Omental fat pad (tissue), 4 donors: ENCODE results near the gene SCP2D1. TPM values are rescaled to one million over a fixed set of nuclear protein-coding genes. Genes with fewer than 3 reads are reported as not detected.

Experiments
- ATAC-seq: fragments of 150-250 bp; one replicate; pipeline ENCODE4 v1.9.1; 2016; ENCODE audit warnings: mild to moderate bottlenecking, moderate library complexity; ENCODE audit not compliant: low FRiP score
- DNase-seq: peaks from one replicate; pipeline ENCODE4 v3.0.0-alpha.2; 2019; ENCODE audit warnings: low spot score
- total RNA-seq, 4 donors: library from RNA; depleted of rRNA; stranded (reverse); fragments of >200 nt; gene quantifications; one replicate each; pipeline ENCODE4 v1.1.0, GENCODE V29; 2016
- TF ChIP-seq, protein P1 (sequence below), 3 donors: fragments of 450-650 bp; IDR thresholded peaks; one replicate each; pipeline ENCODE4 v1.5.1; 2016 to 2017; ENCODE audit warnings: antibody characterized with exemption in 3 of 3, mild to moderate bottlenecking in 3 of 3, moderate library complexity in 2 of 3

The SCP2D1 gene
- total RNA-seq, 4 donors from 2014 or later: not detected

GRCh38 chr20:18835466-18836256, 22.1 kb downstream of the SCP2D1 start:
- DNase-seq: no peak
- TF ChIP-seq, protein P1, sequence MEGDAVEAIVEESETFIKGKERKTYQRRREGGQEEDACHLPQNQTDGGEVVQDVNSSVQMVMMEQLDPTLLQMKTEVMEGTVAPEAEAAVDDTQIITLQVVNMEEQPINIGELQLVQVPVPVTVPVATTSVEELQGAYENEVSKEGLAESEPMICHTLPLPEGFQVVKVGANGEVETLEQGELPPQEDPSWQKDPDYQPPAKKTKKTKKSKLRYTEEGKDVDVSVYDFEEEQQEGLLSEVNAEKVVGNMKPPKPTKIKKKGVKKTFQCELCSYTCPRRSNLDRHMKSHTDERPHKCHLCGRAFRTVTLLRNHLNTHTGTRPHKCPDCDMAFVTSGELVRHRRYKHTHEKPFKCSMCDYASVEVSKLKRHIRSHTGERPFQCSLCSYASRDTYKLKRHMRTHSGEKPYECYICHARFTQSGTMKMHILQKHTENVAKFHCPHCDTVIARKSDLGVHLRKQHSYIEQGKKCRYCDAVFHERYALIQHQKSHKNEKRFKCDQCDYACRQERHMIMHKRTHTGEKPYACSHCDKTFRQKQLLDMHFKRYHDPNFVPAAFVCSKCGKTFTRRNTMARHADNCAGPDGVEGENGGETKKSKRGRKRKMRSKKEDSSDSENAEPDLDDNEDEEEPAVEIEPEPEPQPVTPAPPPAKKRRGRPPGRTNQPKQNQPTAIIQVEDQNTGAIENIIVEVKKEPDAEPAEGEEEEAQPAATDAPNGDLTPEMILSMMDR (IDR thresholded peaks at IDR 0.05): no peak
- ATAC-seq: no peak

GRCh38 chr20:18837718-18838117, 24.1 kb downstream of the SCP2D1 start:
- DNase-seq: no peak
- no peak for ATAC-seq

GRCh38 chr20:18839507-18840247, 26.1 kb downstream of the SCP2D1 start:
- TF ChIP-seq, protein P1 (IDR thresholded peaks at IDR 0.05): no peak

More at GRCh38 chr20:18837718-18838117, 24.1 kb downstream of the SCP2D1 start:
- TF ChIP-seq, protein P1 (IDR thresholded peaks at IDR 0.05): no peak

DNA sequence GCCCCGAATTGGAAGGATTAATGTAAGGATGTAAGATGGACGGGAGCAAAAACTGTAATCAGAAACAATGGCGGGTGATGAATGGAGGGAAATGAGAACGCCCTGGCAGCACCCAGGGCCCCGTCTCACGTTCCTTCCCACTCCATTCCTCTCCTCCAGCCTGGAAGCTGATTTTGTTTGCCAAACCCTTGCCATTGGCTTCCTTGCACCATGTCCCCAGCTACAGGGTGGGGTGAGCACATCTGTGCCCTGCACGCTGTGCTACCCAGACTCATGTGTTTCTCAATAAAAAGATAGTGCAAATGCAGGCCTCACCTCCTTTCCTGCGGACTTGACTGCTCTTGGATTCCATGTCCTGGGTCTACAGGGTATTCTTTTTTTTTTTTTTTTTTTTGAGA, 26.7 kb downstream of the SCP2D1 start:
- DNase-seq: no peak
- ATAC-seq: no peak
- TF ChIP-seq, protein P1 (IDR thresholded peaks at IDR 0.05): no peak

More at GRCh38 chr20:18839507-18840247, 26.1 kb downstream of the SCP2D1 start:
- ATAC-seq (no peak), DNase-seq (no peak)

DNA sequence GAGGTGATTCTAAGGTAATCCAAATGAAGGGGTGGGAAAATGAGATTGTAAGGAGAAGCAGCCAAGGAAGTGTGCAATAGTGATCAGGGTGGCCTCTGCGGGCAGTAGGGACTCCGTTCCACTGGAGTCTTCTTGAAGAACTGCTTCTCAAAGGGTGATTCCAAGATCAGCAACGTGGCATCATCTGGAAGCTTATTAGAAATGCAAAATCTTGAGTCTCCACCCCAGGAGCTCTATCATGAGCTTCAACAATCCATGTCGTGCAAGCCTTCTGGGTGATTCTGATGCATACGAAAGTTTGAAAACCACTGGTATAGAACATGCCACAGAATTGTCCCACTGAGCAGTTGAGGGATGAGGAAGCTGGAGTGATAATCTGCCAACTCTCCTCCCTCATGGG, 31.4 kb downstream of the SCP2D1 start:
- DNase-seq (no peak), ATAC-seq (no peak)
- TF ChIP-seq, protein P1 (IDR thresholded peaks at IDR 0.05): no peak

DNA sequence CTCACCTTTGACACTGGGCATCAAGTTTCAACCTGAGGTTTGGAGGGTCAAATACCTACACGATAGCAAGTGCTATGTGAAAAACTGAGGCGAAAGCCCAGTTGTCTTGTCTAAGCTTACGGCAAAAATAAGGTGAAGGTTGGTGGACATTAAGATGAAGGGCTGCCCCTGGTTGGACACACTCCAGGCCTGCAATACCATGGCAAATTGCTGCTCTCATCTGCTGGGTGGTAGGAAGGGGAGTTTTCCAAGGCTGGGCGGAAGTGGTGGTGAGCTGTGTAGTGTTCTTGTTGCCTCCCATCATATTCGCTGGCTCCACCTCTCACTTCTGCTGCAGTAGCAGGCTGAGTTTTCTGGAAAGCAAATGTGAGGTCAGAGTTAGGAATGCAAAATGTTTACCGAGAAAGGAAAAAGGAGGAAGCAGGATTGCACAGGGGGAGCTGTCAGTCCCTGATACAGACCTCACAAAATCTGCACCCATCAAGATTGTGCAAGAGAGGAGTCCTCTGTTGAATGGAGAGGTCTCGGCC, 33.7 kb downstream of the SCP2D1 start:
- TF ChIP-seq, protein P1 (IDR thresholded peaks at IDR 0.05): no peak
- DNase-seq (no peak), ATAC-seq (peak; percentile 48)
